Stimulated activated CD4-positive, alpha-beta T cell treated with anti-CD3 and anti-CD28 coated beads, Interleukin-15, amount 100 ng/mL, for 24 hours (primary cell): ENCODE measurements around the gene HBZ.
A peak's percentile ranks its signal among the peaks of the same experiment; 100 is the strongest.
"Not testable (repeated sequence)": the region's sequence is repeated elsewhere in the genome, so short reads cannot be mapped to it uniquely, and the experiment has no call there.

ENCODE experiments used
- DNase-seq: peaks from one replicate; pipeline ENCODE4 v3.0.0-alpha.2; 2020

HBZ gene

DNA sequence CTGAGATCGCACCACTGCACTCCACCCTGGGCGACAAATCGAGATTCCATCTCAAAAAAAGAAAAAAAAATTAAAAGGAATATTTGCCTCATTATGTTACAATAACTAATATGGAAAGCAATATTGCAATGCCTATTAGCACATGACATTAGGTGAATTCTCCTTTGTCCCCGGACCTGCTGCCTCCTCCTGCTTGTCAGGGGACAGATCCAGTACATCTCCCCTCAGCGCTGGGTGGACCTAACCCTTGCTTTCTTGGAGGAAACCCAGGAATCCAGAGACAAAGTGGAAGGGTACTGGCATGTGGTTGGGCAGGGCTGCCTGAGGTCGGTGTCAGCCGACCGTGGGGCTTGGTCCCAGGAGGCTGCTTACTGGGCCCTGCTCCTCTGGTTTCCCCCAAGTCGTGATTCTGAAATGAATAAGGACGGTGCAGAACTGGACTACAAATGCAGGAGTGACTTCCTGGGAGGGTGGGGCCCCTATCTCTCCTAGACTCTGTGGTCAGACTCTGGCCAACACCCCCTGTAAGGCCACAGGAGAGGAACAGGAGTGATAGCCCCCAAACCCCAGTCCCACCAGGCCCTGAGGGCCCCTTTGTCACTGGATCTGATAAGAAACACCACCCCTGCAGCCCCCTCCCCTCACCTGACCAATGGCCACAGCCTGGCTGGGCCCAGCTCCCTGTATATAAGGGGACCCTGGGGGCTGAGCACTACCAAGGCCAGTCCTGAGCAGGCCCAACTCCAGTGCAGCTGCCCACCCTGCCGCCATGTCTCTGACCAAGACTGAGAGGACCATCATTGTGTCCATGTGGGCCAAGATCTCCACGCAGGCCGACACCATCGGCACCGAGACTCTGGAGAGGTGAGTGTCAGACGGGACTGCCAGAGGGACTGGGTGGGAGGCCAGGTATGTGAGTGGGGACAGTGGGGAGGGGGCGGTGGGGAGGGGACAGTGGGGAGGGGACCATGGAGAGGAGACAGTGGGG lies at the start of gene HBZ:
HBZ (plus strand) TSS at position 504 of the 988 bp plus-strand sequence; CDS start at position 770, 266 bp downstream.
- no peak for DNase-seq

DNA sequence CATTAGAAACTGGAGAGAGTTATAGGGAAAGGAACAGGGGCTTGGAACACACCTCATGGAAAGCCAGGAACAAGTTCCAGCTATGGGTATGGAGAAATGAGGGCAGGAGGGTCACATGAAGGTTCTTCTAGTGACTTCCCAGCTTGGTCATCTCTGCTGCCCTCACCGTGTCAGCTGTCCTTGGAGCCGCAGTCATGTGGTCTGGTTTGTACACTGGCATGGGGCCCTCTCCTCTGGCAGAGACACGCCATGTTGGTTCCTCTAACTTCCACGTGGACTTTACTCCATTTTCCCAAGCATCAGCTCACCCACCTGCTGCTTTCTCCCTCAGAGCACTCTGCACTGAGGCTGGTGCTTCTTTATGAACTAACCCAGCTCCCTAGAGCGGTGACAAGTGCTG lies 48.1 kb upstream of the HBZ start:
- no peak for DNase-seq

DNA sequence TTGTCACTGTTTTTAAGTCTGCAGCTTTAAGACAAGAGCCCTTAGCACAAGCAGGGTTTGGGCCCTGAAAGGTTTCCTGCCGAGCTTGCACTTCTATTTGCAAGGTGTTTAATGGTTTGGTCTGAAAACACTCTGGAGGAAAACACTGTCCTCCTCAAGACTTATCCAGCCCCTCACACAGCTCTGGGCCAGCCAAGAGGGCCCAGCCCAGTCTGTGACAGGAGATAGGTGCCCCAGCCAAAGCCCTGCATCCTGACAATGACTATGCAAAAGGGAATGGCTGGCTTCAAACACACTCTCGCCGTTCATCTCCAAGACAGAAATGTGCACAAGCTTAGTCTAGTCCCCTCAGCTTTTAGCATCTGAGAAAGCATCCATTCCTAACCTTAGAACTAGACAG lies 47.5 kb upstream of the HBZ start:
- no peak for DNase-seq

DNA sequence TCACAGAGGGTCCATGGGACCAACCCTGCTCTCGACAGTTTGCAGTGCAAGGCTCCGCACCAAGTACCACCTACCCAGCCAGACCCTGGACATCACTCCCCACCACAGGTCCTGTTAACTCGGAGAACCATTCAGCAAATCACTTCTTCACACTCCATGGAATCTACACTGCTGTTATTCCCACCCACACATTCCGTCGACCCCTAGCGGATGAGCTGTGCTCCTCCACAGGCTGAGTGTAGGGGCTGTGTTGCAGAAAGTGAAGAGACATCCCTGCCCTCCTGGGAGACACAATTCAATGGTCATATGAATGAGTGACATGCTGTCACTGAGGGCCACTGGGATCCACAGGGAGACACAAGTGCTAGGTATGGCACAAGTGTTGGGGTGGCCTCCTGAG lies 46.9 kb upstream of the HBZ start:
- DNase-seq, result no peak

DNA sequence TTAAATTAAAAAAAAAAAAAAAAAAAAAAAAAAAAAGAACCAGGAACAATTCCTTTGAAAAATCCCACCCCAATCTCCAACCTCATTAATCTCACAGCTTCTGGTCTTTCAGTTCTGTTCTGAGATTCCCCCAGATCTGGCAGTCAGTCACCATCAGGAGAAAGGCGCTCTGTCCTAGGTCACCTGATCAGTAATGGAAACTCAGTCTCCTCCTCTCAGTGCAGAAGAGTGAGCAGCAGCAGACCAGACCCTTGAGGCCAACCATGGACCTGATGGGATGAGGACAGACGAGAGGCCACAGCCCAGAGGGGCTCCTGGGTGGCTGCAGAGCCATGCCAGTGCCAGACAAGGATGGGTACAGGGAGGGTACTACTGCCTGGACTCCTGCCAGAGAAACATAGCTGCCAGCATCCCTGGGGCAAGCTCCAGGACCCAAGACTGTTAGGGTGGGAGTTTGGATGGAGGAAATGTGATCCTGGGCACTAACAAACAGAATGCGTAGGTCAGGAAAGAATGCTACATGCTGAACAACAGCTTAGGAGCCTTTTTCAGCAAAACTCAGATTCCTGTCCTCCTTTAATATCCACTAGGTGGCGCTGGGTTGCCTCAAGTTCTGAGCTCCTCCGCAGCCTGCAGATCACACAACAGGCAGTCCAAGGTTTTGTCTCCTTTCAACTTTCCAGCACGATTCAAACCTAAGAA lies 45.7 kb upstream of the HBZ start:
- peak; percentile 57 for DNase-seq

DNA sequence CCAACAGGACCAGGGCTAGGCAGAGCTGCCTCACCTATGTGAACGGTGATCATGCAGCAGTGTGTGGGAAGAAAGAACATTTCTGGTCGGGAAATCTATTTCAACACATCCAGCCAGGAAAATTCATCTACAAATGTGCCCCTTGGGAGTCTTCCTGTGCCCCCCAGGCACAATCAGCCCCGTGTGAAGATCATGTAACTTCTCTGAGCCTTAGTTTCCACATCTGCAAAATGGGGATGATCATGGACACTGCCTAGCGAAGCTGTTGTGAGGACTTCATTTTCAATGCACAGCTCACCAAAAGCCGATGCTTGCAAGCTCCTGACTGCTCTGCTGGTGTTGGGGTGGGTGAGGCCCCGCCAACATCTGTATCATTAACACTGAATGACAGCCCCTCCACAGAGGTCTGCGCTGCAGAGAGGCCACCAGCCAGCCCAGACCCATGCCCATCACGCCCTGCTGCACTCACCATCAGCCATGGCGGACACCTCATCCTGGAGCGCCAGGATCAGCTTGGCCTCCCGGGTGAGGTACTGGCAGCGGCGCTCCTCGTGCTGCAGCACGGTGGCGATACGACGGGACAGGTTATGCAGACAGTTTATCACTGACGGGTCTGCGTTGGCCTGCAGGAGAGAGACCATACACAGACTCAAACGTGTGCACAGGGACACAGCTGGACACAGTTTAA lies 40.1 kb upstream of the HBZ start:
- no peak for DNase-seq

DNA sequence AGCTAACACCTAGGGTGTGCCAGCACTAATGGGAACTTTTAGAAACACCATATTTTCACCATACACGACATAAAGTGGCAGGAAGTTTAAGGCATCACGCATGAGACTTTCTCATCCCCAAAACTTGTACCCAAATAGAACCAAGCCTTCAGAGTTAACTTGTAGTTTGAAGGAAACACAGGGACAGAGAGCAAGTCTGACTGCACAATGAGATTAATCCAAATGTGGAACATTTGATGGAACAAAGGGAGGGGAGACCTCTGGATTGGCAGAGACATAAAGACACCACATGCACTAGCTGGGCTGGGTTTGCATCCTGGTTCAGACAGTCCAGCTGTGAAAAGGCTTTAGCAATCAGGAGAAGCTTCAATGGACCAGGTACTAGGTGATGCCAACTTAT lies 38.1 kb upstream of the HBZ start:
- no peak for DNase-seq

DNA sequence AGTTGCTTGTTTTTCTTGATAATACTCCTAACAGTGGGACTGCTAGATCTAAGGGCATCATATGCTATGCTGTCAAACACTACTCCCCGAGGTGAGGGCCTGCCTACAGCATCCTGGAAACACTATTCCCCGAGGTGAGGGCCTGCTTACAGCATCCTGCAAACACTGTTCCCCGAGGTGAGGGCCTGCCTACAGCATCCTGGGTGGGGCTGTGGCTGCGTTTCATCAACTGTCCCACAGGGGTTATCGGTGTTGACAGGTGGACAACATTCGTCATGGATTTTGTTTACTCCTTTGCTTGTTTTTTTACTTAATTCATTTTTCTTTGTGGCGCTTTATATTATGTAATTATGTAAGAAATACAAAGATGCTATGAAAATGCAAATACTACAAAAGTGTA lies 36.4 kb upstream of the HBZ start:
- DNase-seq, result no peak

DNA sequence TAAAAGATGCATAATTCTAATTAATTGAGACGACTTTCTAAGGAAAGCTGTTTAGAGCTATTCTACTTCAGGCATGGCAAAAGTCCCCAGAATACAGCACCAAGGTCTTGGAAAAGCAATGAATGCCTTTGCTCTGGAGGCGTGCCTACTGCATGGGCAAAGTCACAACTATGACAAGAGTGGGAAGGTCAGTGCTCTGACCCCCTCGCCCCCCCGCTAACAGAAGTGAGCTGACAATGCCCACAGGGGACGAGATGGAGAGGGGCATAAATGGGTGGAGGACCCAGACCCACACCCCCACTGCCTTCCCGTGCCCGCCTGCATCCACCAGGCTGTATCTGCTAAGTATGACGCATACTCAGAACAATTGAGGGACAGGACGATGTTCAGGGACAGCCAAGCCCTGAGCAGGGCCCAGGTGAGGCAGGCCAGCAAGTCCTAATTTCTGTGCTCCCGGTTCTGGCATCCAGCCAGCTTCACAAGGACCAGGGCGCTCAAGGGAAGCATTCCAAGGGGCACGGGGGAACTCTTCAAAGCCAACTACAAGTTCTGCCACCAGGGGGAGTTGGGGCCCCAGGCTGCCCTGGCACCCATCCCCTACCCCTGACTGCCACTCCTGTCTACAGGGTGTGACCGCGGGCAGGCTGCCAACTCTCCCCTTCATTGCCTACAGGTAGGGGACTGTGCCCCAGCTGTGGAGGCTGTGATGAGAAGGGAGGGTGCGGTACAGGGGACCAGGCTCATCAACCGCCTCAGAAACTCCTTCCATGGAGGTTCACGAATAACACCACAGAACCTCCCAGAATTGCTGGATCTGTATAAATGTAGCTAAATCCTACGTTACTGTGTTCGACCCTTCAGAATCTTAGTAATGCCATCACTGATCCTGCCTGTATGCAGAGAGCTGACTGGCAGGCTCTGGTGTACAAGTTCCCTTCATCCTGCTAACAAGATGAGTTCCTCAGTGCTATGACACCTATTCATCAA lies 34.8 kb upstream of the HBZ start:
- peak; percentile 75 for DNase-seq

DNA sequence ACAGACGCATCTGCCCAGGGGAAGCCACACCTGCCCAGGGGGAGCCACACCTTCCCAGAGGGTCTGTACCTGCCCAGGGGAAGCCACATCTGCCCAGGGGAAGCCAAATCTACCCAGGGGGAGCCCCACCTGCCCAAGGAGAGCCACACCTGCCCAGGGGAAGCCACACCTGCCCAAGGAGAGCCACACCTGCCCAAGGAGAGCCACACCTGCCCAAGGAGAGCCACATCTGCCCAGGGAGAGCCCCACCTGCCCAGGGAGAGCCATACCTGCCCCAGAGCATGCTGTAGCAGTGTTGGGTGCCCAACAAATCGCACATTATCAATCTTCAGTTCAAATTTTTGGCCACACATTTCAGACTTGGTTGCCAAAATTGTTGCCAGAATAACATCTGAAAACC lies 33.6 kb upstream of the HBZ start:
- DNase-seq, result no peak

DNA sequence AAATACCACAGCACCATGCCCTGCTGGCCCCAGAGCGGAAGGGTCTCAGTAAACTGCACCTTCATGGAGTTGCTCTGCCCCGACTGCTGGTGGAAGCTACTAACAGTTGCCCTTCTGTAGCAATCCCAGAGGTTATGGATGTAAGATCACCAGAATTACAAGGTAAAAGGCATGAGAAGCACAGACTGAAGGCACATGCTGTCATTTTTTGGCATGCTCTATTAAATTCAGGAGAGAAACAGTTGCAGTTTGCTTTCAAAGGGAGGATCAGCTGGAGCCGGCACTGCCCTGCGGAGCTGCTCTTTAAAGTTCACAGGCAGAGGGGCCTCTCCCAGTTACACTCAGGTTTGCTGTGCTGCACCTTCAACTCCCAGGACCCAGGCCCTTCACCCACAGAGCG lies 33.1 kb upstream of the HBZ start:
- DNase-seq, result no peak

DNA sequence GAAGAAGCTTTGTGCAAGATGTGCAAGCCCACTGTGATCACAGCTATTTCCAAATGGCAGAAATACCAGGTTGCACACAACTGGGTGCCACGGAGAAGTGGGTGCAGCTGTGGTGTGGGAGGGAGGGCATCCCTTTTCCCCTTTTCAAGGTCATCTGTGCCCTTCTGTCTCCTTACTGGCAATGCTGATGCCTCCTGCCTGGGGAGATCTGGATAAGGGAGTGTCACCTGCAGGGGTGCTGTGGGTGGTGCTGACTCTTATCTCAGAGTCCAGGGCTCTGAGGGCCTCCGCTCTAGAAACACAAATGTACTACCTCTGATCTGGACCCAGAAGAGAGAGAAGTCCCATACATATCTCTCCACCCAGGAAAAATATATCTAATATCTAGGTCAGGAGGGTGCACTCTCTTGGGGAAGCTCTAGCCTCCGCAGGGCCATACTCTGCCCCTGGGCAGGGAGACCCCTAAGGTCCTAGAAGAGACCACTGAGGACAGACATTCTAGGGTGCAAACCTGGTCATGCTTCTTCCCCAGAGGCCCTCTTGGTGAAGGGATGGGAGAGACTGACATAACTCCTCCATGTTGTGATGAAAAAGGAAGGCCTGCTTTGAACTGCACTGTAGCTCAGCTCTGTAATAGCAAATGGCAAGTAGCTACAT lies 32.5 kb upstream of the HBZ start:
- no peak for DNase-seq

DNA sequence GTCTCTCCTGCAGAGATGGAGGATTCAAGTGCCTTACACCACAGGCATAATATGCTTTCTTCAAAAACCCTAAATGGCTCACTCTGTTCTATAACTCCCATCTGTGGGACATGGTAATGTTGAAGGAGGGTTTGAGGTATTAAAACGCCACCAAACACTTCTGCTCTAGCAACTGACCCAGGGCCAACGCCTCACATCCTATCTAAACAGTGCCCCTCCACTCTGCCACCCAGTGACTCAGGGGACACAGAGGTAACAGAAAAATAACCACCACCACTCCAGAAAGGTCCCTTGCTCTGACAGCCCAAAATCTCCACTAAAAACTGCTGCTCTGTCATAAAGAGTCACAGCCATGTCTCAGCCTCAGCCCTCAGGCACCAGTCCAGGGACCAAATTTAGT lies 31.7 kb upstream of the HBZ start:
- DNase-seq, result no peak

DNA sequence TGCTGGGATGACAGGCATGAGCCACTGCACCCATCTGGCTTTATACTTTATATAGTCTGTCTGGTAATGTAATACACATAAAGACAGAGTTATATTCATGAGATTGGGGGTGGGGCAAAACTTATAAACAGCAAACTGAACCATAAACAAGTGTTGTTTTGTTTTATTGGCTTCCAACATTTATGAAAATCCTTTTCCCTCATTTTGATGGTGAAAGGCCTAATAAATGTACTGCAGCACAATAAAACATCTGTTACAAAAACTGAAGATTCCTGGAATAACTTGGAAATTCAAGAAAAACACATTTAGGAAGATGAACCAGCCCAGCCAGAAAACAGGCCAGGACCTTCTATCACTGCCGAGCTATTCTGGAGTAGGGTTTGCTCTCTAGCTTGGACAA lies 30.1 kb upstream of the HBZ start:
- DNase-seq, result no peak

DNA sequence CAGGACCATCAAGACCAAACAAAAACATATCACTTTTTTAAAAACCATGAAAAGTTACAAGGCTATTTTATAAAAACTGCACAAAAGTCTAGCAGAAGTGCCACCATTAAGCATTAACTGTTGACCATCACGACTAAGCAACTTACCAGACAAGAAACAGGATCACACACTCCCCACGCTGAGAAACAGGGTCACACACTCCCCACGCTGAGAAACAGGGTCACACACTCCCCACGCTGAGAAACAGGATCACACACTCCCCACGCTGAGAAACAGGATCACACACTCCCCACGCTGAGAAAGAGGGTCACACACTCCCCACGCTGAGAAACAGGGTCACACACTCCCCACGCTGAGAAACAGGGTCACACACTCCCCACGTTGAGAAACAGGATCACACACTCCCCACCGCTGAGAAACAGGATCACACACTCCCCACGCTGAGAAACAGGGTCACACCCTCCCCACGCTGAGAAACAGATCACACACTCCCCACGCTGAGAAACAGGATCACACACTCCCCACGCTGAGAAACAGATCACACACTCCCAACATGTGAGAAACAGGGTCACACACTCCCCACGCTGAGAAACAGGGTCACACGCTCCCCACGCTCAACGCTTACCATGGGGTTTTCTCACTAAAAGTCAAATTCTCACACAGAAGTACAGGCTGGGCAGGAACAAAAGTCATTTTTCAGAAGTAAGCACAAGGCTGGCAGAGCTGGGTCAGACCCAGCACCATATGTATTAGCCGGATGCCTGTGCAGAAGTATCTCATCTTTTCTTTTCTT lies 28.7 kb upstream of the HBZ start:
- DNase-seq, result not testable (repeated sequence)

DNA sequence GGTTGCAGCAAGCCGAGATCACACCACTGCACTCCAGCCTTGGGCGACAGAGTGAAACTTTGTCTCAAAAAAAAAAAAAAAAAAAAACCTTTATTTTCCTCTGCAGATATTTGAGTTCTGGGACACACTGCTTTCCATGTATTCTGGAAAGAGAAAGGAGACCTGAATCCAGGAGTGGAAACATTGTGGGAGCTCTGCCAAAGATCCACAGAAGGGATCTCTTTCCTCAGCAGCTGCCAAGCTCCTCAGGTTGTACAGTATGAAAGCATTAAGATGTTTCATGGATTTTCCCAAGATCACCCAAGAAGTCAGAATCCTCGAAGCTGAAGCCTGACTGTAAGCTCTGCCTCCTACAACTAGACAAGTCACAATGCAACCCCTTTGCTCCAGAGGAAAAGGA lies 27.4 kb upstream of the HBZ start:
- no peak for DNase-seq

DNA sequence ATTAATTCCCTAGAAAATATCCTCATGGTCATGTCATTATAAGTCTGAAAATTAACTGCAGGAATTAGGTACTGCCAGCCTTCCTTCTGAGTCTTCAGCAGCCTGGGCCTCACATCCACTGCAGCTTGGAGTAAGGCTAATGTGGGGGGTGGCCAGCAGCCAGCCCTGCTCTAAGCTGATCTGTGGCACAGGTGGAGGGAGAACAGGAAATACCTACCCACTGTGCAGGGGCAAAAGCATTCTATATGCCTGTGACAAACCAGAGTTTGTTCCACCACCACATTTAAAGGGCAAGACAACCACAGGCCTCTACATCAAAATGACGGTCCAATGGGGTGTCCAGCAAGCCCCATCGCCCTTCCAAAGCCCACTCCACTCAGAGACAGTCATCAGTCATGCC lies 23.4 kb upstream of the HBZ start:
- no peak for DNase-seq

DNA sequence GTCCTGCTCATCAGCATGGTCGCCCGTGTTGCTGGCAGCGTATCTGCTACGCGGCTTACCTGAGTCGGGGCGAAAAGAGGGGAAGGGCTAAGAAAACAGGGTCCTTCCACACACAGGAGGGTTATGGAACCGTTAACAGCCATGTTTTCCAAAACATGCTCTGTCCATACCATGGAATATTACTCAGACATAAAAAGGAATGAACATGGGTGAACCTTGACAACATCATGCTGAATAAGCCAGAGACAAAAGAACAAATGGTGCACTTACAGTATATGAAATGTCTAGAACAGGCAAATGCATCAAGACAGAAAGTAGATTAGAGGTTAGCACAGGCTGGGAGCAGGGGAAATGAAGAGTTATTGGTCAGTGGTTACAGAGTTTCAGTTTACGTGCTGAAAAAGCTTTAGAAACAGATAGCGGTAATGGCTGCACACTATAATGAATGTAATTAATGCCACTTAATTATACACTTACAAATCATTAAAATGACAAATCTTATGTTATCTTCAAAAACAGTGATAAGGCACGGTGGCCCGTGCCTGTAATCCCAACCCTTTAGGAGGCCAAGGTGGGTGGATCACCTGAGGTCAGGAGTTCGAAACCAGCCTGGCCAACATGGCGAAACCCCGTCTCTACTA lies 21.8 kb upstream of the HBZ start:
- DNase-seq, result no peak

DNA sequence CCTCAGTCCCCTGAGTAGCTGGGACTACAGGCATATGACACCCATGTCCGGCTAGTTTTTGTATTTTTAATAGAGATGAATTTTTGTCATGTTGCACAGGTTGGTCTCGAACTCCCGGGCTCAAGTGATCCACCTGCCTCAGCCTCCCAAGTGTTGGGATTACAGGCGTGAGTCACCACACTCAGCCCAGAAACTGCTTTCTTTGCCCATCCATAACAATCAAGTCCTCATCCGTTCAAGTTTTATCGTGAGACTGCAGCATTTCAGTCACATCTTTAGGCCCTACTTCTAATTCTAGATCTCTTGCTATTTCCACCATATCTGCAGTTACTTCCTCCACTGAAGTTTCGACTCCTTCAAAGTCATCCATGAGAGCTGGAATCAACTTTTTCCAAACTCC lies 20.3 kb upstream of the HBZ start:
- no peak for DNase-seq

DNA sequence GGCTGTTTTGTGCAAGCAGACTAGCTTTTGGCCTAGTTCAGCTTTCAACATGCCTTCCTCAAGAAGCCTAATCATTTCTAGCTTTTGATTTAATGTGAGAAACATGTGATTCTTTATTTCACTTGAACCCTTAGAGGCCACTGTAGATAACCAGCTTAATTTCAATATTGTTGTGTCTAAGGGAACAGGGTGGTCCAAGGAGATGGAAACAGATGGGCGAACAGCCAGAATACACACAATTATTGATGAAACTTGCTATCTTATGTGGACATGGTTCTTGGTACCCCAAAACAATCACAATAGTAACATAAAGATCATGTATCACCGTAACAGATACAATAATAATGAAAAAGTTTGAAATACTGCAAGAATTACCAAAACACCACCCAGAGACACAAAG lies 18.7 kb upstream of the HBZ start:
- no peak for DNase-seq

DNA sequence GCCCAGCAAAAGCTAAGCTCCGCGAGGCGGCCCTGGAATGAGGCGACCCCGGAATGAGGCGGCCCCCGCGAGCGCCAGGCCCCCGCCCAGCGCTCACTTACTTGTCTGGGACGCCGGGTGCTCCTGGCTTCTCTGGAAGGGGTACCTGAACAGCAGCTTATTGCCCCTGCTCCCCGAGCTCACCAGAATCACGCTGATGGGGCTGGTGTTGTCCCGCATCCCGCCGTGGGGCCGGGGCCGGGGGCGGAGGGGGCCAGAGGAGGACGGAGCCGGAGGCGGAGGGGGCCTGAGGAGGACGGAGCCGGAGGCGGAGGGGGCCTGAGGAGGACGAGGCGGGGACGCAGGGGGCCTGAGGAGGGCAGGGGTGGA lies 14.4 kb upstream of the HBZ start:
- peak; percentile 40 for DNase-seq
